Glutamatergic neuron (in vitro differentiated cells): ENCODE data around the gene EPHB2. TPM values are rescaled to one million over a fixed set of nuclear protein-coding genes. Genes with fewer than 3 reads are reported as not detected.
A peak's percentile ranks its signal among the peaks of the same experiment; 100 is the strongest.

ENCODE experiments used
- DNase-seq: peaks from one replicate; pipeline ENCODE4 v3.0.0; 2022
- H3K27ac Mint-ChIP-seq: one replicate; pipeline ENCODE4 v1.8.0; 2020; ENCODE audit warnings: mild to moderate bottlenecking, mixed read lengths, inconsistent platforms; ENCODE audit not compliant: unreplicated experiment
- H3K27me3 Mint-ChIP-seq: one replicate; pipeline ENCODE4 v1.8.0; 2020; ENCODE audit warnings: mild to moderate bottlenecking, moderate library complexity, mixed read lengths, inconsistent platforms; ENCODE audit not compliant: unreplicated experiment
- H3K36me3 Mint-ChIP-seq: one replicate; pipeline ENCODE4 v1.8.0; 2020; ENCODE audit warnings: mild to moderate bottlenecking, mixed read lengths, inconsistent platforms; ENCODE audit not compliant: unreplicated experiment
- H3K4me1 Mint-ChIP-seq: one replicate; pipeline ENCODE4 v1.8.0; 2020; ENCODE audit warnings: mild to moderate bottlenecking, low read depth, mixed read lengths, inconsistent platforms; ENCODE audit not compliant: unreplicated experiment
- H3K4me3 Mint-ChIP-seq: one replicate; pipeline ENCODE4 v1.8.0; 2020; ENCODE audit warnings: mild to moderate bottlenecking, mixed read lengths, inconsistent platforms; ENCODE audit not compliant: unreplicated experiment
- H3K9me3 Mint-ChIP-seq: one replicate; pipeline ENCODE4 v1.8.0; 2020; ENCODE audit warnings: mild to moderate bottlenecking, moderate library complexity, mixed read lengths, inconsistent platforms; ENCODE audit not compliant: unreplicated experiment
- CTCF ChIP-seq: fragments of 200-600 bp; sonication (generic); IDR thresholded peaks from one replicate; pipeline ENCODE4 v1.5.0; 2021; ENCODE audit not compliant: partially characterized antibody, unreplicated experiment
- total RNA-seq: library from RNA; stranded (reverse); fragmentation: NEBNext Ultra II Directional; extraction: Animal tissue kit (Norgen Biotek cat#: 25700); gene quantifications from one replicate; pipeline ENCODE4 v1.2.1, GENCODE V29; 2021; ENCODE audit not compliant: unreplicated experiment

EPHB2 gene
- total RNA-seq, 1 donor from 2014 or later, result 93.0 TPM

GRCh38 chr1:22855668-22856606 is 145.3 kb downstream of the EPHB2 start:
- no peaks in the 10 kb centered on the region for H3K27me3 Mint-ChIP-seq

GRCh38 chr1:22857661-22858060 is 147.0 kb downstream of the EPHB2 start:
- no peaks in the 10 kb centered on the region for H3K27me3 Mint-ChIP-seq
- DNase-seq, result no peak
- H3K27ac Mint-ChIP-seq, result no peak overlapping the region
- no peak for TF ChIP-seq CTCF
- H3K4me3 Mint-ChIP-seq, result no peak overlapping the region
- peaks cover 2% of the 10 kb centered on the region for H3K9me3 Mint-ChIP-seq
- peaks cover 6% of the 10 kb centered on the region for H3K4me1 Mint-ChIP-seq
- H3K36me3 Mint-ChIP-seq, result no peaks in the 10 kb centered on the region

More at GRCh38 chr1:22855668-22856606, 145.3 kb downstream of the EPHB2 start:
- Mint-ChIP-seq H3K4me3 (no peak overlapping the region), H3K36me3 (no peaks in the 10 kb centered on the region), H3K27ac (peak overlapping the region; percentile 12), H3K9me3 (peaks cover 2% of the 10 kb centered on the region), H3K4me1 (peaks cover 6% of the 10 kb centered on the region)
- TF ChIP-seq CTCF, result no peak
- DNase-seq, result no peak

- H3K36me3 Mint-ChIP-seq, result peaks cover 4% of the 10 kb centered on the region
- no peak for TF ChIP-seq CTCF
- H3K4me3 Mint-ChIP-seq, result no peak overlapping the region
- H3K27me3 Mint-ChIP-seq, result no peaks in the 10 kb centered on the region
- DNase-seq, result no peak
- no peak overlapping the region for H3K27ac Mint-ChIP-seq
- H3K4me1 Mint-ChIP-seq, result peaks cover 6% of the 10 kb centered on the region
- H3K9me3 Mint-ChIP-seq, result peaks cover 2% of the 10 kb centered on the region
Observed at GRCh38 chr1:22860414-22860800, 149.8 kb downstream of the EPHB2 start.

- Mint-ChIP-seq H3K9me3 (peaks cover 2% of the 10 kb centered on the region), H3K36me3 (peaks cover 10% of the 10 kb centered on the region), H3K27ac (no peak overlapping the region), H3K4me3 (no peak overlapping the region), H3K4me1 (peaks cover 6% of the 10 kb centered on the region), H3K27me3 (peaks cover 2% of the 10 kb centered on the region)
- DNase-seq, result no peak
- TF ChIP-seq CTCF, result no peak
Observed at GRCh38 chr1:22860883-22861385, 150.3 kb downstream of the EPHB2 start.
